CD4-positive, alpha-beta T cell treated with Interleukin-2 at 100 ng/mL for 4 hours (primary cell): ENCODE results near the gene SQSTM1.

ENCODE experiments used
- DNase-seq: peaks from one replicate; pipeline ENCODE4 v3.0.0-alpha.2; 2020; ENCODE audit warnings: low spot score

The SQSTM1 gene

DNA sequence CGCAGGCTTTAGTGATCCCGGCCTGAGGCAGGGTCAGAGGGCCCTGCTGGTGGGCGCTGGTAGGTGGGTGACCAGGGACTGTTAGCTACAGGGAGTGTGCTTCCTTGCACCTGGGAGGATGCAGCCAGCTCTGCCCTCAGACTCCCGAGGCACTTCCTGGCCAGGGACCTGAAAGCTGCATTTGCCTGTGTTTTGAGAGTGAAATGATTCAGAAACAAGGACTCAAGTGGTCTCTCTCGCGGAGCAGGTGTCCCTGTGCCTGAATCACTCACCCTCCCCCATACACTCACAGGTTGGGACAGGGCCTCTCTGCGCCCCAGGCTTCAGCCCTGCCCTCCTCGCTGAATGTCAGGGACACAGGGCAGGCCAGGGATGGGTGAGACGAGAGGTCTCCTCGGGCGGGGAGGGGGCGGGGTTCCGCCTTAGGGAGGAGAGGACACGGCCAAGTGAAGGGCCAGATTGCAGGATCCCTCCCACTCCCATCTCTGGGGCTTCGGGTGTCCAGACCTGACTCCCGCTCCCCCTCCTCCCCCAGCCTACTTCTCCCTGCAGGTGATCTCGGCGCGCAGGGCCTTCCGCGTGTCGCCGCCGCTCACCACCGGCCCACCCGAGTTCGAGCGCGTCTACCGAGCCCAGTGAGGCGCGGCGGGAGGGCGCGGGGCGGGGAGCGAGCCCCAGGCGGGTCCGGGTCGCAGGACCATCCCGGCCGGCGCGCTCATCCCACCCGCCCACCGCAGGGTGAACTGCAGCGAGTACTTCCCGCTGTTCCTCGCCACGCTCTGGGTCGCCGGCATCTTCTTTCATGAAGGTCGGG, 25.4 kb upstream of the SQSTM1 start:
- no peak for DNase-seq

DNA sequence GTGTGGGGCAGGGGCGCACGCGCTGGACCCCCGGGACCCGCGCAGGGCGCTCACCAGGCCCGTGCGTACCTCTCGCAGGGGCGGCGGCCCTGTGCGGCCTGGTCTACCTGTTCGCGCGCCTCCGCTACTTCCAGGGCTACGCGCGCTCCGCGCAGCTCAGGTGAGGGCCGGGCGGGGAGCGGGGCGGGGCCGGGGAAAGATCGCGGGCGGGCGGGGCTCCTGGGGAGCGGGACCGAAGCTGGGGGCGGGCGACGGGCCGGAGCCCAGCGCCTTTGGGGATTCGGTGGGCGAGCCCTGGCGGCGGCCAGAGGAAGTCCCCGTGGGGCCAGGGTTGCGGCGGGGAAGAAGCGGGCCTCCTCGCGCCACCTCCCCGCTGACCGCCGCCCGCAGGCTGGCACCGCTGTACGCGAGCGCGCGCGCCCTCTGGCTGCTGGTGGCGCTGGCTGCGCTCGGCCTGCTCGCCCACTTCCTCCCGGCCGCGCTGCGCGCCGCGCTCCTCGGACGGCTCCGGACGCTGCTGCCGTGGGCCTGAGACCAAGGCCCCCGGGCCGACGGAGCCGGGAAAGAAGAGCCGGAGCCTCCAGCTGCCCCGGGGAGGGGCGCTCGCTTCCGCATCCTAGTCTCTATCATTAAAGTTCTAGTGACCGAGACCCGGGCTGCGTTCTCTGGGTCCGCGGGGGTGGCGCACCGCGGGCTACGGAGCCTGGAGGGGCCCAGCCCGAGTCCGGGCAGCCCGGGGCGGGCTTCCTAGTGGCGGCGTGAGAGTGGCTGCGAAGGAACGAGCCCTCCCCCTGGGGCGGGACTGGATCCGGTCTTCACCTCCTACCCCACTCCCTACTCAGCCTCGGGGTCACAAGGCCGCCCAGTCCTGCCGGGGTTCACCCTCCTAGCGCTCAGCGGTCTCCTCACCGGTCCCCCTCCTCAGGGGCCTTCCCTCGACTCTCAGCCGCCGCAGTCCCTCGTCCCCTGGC, 24.6 kb upstream of the SQSTM1 start:
- DNase-seq, result peak; percentile 67

DNA sequence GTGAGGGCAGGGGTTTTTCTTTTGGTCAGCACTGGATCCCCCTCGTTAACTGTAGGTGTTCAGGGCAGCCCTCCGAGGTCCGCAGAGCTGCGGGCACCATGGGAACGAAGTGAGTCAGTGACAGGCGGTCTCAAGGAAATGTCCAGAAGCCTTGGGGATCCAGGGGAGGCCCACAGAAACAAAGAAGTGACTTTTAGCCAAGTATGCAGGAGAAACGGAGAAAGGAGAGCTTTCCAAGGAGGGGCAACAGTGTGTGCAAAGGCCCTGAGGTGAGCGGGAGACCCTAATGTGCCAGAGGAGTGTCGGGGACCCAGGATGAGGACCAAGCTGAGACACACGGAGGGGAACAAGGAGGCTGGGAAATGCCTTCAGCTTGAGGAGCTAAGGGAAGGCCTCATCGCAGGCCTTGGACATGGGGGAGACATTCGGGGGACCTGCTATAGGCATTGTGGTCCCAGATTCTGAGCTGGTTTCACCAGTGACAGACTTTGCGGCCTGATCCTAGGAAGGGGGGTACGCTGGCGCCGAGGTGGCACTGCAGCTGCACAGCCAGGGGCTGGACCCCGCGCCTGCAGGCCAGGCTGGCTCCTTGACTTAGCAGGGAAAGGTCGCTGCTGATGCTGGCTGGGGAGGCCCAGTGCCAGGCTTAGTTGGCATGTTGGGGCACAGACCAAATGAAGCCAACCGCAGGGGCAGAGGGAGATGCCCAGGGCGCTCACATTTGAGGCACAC, 23.7 kb upstream of the SQSTM1 start:
- no peak for DNase-seq

DNA sequence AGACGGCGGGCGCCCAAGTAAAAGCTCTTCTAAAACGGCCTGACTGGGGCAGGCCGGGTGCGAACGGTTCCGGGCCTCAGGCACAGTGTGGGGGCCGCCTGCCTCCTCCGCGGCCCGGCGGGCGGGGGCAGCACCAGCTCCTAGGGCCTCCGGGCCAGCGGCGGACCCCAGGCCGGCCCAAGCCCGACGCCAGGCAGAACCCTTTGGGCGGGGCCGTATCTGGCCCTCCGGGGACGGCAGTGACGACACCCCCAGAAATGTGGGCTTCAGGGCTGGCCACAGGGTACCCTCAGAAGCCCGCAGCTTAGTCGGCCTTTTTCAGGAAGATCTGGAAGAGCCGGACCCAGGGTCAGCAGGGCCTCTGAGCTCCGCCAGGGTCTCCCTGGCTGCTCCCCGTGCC, 23.0 kb upstream of the SQSTM1 start:
- no peak for DNase-seq

DNA sequence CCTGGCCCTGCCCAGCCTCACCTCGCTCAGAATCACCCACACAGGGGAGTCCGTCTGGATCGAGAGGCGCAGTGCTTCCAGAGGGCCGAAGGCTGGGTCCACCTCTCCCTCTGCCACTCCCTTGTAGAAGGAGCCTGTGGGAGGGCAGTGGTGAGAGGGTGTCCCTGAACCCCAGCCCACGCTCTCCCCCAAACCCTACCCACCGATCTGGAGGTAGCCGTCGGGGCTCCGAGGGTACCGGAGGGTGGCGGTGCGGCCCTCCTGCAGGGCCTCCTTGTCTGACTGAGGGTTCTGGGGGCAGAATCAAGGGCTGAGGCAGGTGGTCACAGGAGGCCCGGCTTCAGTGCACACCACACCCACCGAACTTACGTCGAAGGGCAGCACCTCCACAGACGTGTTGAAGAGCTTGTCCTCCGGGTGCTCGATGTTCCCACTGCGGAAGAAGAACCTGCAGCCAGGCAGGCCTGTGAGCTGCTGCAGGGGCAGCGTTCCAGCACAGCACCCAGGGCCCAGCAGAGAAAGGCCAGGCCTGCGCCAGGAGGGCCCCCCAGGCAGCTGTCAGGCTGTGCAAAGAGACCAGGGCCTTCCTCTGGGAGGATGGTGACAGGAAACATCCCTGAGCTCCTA, 22.4 kb upstream of the SQSTM1 start:
- DNase-seq, result no peak

DNA sequence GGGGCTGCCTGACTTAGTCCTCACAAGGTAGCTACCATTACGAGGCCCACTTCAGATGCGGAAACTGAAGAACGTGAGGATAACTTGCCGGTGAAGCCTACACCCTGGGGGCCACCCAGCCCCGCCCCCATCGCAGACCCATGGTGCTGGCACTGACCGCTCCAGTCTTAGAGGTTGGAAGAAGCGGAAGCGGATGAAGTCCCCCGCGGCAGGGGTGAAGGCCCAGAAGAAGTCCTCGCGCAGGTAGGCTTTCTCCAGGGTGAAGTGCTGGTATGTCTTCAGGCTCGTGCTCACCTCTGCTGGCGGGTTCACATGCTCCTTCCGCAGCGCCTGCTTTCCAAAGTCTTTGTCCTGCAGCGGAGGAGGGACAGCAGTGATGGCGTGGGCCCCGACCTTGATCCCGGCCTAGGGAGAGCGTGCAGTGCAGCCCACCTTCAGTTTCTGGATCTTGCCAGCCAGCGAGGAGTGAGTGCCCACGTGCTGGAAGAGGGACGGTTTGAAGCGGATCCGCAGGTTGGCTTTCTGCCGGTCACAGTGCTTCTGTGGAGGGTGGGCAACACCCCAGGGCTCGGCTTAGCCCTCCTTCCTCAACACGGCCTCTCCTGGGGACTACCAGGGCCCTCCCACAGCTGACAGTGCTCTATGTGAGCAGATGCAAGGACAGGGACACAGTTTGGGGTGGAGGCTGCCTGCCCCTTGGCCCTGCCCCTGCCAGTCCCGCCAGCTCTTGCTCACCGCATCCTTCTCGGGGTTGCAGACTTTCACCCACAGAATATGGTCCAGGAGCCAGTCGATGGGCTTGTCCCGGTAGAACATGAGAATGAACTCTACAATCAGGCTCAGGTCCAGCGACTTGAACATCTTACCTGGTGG, 21.7 kb upstream of the SQSTM1 start:
- no peak for DNase-seq

DNA sequence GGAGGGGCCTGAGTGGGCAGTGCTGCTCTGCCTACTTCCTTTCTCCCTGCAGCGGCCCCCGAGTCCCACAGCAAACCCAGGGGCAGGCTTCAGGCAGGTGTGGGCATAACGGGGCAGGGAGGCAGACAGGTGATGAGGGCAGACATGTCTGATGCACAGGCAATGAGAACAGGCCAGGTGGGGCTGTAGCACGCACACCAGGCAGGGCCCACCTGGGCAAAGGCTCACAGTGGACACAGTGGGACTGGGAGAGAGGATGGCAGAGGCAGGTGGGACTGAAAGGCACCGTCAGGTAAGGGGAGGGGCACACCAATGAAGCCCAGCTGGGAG, 21.1 kb upstream of the SQSTM1 start:
- DNase-seq, result no peak

DNA sequence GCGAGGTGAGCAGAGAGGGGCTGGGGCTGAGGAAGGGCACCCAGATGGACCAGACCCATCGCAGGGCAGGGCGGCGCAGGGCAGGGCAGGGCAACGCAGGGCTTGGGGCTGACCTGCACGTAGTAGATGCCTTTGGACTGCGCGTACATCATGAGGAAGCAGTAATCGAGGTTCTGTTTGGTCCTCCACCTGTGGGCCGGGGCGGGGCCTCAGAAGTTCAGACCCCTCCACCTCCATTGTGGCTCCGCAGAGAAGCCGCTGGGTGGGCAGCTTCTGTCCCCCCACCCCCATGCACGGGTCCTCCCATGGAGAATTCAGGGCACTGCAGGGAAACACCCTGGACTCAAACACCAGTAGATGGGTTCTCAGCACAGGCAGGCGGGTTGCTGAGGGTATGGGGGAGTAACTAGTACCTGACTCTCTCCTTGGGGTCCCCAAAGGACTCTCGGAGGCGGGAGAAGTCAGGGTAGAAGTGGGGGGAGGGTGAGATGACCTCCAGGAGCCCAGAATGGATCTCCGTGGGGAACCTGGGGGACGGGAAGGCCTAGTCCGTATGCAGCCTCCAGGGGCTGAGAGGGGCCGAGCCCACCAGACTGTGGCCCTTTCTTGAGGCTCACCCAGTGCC, 20.5 kb upstream of the SQSTM1 start:
- DNase-seq, result no peak

DNA sequence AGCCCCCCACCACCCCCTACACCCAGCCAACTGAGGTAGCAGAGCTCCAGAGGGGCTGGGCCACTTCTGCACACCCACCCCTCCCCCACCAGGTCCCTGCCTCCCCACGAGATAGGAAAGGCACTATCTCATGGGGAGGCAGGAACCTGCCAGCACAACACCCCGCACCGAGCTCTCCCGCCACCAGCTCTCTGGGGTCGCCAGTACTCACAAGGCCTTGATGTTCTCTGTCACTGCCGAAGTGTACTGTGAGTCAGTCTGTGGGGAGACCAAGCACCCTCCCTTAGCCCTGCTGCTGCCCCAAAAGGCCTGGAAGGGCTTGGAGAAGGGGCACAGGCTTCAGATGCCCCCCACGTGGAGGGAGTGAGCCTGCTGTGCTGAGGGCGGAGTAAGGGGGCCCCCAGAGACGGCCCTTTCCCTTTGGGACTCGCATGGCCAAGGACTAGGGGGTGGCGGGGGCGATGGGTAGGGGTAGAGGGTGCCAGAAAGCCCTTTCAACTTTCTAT, 20.0 kb upstream of the SQSTM1 start:
- no peak for DNase-seq

DNA sequence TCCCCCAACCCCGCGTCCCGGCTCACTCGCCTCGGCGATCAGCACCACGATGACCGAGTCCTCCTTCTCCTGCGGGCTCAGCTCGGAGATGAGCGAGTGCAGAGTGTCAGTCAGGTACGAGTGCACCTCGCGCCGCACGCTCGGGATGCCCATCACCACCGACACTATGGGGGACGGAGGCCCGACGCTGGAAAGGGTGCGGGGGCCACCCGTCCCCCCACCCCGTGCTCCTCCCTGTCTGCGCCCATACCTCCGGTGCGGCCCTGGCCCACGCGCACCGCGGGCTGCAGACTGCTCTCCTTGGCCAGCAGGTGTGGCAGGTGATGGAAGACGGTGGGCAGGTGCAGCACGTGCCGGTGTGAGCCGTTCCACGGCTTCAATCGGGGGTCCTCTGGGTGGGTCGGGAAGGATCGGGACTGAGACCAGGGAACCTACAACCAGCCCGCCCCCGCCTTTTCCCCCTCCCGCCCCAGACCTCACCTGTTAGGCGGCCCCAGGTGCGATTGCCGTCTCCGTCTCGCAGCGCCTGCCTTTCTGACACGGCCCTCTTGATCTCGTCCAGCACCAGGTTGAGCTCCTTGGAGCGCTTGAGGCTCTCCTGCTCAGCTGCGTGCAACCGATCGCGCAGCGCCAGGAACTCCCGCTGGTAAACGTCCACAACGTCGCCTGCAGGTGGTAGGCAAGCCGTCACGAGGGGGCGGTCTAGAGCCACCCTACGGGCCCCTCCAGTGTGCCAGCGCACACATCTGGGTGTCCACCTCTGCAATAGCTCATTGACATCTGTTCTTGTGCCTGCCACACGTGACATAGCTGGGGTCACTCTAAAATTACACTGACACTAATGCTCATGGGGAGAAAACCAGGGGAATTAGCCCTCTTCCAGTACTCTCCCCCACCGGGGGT, 19.1 kb upstream of the SQSTM1 start:
- DNase-seq, result peak; percentile 86

DNA sequence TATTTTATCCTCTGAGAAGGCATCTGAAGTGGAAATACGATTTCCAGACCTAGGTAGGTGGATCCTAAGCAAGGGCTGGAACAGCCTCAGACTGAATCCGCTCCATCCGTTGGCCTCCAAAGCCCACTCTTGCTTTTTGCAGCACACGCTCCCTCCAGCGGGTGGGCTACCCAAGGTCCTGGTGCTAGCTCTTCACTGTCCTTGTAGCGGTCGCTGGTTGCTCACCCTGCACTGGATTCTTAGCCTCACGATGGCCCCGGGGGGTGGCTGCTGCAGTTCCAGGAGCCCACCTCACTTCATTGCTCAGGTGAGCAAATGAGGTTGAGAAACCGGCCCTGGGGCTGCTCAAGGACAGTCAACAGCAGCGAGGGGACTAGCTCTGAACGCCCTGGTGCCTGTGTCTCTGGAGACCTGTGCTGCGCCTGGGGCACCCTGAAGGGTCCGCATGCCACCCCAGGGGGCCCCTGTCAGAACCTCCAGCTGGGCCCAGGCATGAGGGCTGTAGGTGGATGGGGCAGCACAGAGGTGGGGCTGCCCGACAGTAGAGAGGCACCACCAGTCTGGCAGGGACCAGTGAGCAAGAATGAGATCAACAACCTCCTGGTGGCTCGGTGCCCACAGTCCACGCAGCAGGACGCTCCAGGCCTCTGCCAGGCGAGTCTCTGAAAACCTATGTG, 18.4 kb upstream of the SQSTM1 start:
- DNase-seq, result no peak

DNA sequence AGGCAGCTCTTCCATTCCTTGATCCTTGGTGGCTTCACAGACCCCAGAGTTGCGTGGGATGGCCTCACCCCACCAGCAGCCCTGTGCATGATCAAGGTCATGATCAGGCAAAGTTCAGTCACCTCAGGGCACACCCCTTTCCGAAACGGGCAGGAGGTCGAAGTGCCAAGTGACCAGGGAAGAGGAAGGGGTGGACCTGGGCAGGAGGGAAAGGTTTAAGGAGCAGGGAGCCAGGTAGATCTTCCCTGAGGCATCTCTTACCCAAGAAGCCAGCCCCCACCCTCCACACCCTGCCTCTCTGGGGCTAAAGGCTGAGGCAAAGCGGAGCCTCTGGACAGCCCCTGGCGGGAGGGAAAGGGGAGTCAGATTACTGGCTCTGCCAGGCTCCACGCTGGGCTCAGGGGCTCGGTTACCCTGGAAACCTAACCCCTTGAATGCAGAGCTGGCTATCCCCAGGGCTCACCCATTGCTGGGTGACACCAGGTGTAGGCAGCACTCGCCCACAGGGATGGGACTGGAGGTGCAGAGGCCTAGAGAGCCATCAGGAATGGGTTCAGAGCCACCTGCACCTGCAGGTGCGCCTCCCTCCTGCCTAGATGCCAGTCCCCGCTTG, 17.6 kb upstream of the SQSTM1 start:
- DNase-seq, result no peak

DNA sequence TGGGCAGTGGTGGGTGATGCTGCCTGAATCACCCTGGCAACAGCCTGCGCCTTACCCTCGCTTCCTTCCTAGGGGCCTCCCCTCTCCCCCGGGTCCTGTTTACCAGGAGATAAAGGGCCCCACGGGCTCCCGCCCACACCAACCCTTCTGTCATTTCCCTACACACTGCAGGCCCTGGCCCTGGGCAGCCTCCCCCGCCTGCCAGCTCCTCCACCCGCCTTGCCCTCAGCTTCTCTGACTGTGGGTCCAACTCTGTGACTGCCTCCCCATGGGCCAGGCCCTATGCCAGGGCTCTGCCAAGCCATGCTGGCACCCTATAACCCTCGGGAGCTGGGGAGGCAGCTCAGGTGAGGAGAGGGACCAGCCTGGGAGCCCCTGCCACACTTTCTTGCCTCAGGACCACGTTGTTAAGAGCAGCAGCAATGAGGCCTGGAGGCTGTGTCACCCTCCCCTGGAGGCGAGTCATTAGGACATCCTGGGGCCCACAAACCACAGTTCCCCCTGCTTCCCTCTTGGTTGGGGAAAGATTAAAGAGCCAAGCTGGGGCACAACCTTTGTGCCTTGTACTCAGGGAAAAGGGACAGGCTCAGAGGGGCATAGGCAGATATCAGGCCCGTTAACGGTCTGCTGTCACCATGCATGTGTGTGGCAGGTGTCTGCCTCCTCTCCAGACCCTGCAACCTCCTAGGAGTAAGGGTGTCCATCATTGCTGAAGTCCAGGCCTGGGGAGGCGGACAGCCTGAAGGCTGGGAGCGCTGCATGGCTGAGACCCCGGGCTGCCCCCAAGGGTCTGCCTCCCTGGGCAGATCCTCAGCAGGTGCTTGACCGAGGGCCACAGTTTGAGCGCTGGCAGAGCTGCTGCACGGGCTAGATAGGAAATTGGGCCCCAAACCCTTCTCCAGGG, 16.8 kb upstream of the SQSTM1 start:
- no peak for DNase-seq

DNA sequence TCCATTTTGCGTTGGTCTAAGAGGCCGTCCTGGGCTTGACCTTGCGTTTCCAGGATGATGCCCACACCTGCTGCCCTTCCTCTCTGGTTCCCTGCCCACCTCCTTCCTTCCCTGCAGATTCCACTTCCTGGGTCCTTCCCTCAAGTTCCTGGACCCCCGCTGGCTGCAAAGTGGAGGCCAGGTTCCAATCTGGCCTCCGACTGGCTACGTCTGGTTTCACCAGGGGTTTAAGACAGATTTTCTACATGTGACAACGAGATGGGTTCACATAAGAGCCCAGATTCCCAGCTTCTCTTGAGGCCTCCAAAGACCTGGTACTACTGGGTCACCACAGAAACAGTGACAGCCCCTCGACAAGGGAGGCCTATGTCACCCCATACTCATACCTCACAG, 16.2 kb upstream of the SQSTM1 start:
- DNase-seq, result no peak

DNA sequence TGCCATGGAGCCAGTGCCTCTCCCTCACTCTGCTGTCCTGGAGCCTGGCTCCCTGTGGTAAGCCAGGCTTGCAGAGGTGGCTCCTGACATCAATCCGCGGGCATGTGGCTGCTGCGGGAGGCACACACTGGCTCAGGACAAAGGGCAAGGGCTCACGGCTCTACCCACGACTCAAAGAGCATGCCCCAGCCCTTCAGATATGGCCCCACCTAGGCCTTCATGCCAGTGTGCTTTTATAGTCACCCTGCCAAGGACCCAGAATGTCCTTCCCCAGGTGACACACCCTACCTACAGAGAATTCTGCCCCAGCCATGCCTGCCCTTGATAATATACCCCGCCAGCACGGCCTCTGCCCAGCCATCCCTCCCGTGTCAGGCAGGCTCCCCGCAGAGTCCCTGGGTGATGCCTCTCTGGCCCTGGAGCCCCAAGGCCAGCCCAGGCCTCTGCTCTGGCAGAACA, 15.6 kb upstream of the SQSTM1 start:
- no peak for DNase-seq

DNA sequence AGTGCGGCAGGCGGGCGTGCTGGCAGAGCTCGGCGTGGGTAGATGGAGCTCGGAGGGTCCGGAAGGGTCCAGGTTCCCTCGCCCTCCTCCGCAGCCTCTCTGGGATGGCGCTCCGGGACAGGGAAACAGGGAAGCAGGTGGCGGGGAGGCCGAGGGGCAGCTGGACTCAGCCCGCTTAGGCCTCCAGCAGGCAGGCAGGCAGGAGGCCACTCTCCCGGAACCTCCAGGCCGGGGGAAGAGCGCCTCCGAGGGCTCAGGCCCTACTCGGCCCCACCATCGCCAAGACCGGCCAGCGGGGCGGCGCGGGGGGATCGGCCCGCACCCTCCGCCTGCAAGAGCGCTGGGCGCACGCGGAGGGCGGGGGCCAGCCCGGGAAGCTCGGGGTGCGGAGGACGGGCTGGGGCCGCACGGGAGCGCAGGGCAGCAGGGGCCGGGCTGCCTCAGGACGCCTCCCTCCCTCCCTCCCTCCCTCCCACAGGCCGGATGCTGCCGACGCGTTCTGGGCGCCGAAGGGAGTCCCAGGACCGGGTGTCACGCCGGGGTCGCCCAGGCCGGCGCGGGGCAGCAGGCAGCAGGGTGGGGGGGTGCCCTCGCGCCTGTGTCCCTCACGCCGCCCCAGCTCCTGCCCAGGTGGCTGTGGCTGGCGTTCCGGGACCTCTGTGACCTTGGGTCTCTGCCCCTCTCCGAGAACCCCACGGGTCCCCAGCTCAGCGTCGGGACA, 15.0 kb upstream of the SQSTM1 start:
- DNase-seq, result peak; percentile 22
